GM11168 (cell line): ENCODE data around the gene CIAO3.

ENCODE experiments used
- in situ Hi-C: fragments of 300-500 bp; cut with MboI; formaldehyde crosslinking; loops from one replicate; pipeline ENCODE4 v1.12.0; 2022; ENCODE audit warnings: low sequenced_read_pairs; ENCODE audit not compliant: unreplicated experiment

Gene CIAO3

GRCh38 chr16:740764-741505 is at the start of gene CIAO3:
Gene CIAO3 (minus strand): TSS chr16:740997. CDS start chr16:740985, 12 bp downstream.
- in situ Hi-C loops = no loop called here

- in situ Hi-C loops = no loop called here
These were observed 49.3 kb upstream of the CIAO3 start for GRCh38 chr16:790086-790485.

- in situ Hi-C loops = loop anchor here (5.0 kb wide), 1 partner anchor 77 kb away; no protein-coding TSS in a partner anchor
These were observed 48.5 kb upstream of the CIAO3 start for GRCh38 chr16:789191-789850.

GRCh38 chr16:788399-789126 is 47.8 kb upstream of the CIAO3 start, which contains the start of gene CHTF18:
Gene CHTF18 (plus strand): TSS chr16:788620. CDS start chr16:788685, 65 bp downstream.
- in situ Hi-C loops = loop anchor here (5.0 kb wide), 1 partner anchor 76 kb away; no protein-coding TSS in a partner anchor

DNA sequence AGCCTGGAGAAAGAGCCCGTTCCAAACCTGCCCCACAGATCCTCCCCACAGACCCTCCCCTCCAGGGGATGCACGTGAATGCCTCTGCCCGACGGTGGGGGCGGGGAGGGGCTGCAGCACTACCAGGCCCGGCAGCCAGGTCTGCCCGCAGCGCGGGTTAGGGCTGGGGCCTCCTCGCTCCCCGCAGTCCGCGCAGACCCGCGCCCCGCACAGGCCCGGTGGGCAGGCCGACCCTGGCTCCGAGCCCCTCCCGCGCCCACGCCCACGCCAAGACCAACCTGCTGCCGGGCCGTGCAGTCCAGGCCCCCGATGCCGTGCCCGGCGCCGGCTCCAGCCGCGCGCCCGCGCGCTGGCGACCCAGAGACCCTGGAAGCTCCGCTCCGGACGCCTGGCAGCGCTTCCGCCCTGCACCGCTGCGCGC is 47.2 kb upstream of the CIAO3 start, which contains the start of gene RPUSD1:
Gene RPUSD1 (minus strand): TSS at position 404 of the 421 bp plus-strand sequence. CDS start 644 bp downstream, outside the sequence.
- in situ Hi-C loops = loop anchor here (5.0 kb wide), 1 partner anchor 76 kb away; no protein-coding TSS in a partner anchor

DNA sequence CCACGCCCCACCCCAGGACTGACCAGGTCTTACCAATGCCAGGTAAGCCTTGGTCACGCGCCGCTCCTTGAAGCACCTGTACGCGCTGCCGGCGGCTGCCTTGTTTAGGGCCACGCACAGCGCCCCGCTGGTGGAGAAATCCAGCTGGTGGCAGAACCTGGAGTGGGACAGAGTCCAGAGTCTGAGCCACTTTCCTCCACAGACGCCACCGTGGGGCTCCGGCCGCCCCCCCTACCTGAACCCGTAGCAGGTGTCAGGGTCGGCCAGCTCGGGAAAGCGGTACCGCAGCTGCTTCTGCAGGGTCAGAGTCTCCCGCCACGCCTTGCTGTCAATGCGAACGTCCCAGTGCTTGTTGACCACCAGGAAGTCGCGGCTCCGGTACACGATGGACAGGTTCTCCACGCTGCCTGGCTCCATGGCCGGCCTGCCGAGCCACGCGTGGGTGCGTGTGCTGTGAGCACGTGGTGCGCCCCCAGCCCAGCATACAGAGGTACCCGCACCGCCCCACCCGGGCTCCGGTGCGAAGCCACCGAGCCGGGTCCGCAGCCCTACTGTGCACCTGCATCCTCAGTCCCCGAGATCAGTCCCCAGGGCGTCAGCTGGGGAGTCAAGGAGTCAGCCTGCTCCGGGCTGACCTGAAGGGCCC is 46.6 kb upstream of the CIAO3 start:
- in situ Hi-C loops = loop anchor here (5.0 kb wide), 1 partner anchor 75 kb away; no protein-coding TSS in a partner anchor

DNA sequence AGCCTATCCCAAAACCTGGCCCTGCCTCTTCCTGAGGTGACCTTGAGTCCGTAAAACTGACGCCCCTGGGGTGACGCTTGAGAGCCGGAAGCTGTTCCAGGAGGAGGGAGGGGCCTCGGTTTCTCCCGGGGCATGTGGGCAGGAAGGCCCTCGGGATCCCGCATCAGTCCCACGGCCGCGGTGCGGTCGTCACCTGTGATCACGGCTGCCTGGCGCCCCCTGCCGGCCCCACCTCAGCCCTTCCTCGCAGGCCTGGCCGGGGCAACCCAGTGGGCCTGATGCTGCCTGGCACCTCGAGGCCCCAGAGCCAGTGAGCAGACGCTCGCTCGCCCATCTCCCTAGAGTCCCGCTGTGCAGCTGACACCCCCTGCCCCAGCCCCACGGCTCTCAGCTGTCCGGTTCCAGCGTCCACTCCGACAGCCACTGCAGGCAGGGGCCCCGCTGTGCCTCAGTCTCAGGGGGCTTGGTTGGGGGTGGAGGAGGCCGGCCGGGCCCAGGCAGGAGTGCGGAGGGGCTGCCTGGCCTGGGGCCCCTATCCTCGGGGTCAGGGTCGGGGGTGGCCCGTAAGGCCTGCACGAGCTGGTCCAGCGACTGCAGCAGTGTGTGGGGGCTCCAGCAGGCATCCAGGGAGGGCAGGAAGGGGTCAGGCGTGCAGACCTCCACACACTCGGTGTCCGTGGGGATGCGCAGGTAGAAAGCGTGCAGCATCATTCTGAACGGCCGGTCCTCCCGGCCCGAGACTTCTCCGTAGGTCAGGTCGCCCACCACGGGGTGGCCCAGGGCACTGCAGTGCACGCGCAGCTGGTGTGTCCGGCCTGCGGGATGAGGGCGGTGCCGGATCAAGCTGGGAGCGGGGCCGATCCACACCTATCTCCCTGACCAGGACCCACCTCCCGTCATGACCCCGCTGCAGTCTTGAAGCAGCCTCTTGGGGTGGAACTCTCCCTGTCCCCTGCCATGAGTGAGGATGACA is 45.1 kb upstream of the CIAO3 start:
- in situ Hi-C loops = loop anchor here (5.0 kb wide), 1 partner anchor 74 kb away; no protein-coding TSS in a partner anchor

GRCh38 chr16:784431-784830 is 43.6 kb upstream of the CIAO3 start:
- in situ Hi-C loops = no loop called here

DNA sequence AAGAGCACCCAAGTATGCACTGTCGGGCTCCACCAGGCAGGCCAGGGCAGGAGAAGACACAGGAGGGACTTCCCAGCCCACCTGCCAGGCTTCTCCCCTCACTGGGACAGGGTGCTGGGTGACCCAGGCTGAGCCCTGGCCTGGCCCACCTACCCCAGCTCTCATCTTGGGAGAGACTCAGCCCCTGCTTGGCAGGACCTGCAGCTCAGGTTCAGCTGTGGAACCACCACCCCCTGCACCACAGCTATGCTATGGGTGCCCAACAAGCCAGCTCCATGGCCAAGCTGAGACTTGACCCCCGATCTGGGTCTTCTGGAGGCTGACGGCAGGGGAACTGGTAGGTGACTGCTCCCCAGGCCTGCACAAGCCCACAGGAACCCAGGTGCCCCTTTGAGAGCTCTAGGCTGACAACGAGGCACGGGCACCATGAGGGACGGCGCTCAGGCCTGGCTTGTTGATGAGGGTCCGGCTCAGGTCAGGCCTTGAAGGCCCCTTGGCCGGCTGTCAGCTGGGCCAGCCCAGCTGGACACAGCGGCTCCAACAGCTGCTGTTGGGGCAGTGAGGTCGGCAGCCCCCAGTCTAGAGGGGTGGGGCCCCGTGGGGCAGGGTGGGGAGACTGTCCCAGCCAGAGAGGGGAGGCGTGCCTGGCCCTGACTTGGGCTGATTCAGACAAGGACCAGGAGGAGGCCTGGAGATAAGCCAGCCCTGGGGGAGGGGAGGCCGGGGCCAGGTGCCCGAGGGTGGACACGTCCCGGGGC is 42.8 kb upstream of the CIAO3 start:
- in situ Hi-C loops = no loop called here

DNA sequence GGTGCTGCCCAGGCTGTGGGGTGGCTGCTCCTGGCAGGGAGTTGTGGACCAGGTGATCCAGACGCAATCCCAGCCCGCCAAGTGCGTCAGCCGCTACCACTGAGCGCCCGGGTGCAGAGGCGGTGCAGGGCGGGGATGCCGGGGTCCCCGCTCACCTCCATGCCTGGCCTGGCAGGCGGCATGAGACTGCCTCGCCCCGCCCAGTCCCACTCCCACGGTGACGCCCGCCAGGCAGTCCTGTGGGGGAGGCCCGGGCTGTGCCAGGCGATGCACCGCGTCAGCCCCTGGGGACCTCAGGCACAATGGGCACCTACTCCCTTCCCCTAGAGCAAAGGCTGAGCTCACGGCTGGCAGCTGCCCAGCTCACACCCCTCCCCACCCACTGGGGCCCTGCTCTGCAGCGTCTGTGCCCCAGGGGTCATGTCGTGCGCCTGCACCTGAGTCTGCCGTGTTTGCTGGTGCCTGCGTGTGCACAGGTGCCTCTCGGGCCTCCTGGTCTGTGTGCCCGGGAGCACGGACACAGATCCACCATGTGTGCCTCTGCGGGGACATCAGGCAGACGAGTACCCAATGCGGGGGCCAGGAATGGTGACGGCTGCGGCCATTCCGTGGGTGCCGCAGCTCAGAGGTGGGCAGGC is 42.1 kb upstream of the CIAO3 start:
- in situ Hi-C loops = no loop called here

- in situ Hi-C loops = no loop called here
These were observed 41.5 kb upstream of the CIAO3 start for GRCh38 chr16:782258-782657.

DNA sequence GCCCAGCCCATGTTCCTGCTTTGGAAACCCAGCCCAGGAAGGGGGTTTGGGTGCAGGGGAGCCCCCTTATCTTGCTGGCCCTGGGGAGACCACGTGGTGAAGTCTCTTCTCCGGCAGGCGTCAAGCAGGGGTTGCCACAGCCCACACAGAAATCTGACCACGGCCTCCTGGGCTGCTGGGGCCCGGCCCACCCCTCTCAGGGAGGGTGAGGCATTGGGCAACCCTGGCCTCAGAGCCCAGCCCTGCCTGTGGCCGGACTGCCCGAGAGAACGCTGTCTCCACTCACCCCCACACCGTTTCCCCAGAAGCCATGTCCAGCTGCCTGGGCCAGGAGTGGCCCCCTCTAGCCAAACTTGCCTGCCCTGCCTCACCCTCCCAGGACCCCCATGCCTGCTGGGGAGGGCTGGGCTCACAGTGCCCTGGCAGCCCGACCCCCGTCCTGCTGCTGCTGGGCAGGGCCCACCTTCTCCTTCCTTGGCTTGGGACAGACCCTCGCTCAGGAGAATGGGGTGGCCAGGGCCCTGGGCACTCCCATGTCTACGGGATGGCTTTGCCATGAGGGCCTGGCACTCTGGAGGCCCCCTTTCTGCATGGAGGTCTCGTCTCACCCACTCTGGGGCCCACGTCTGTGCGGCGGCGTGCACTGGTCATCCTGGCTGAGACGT is 40.7 kb upstream of the CIAO3 start:
- in situ Hi-C loops = no loop called here

- in situ Hi-C loops = no loop called here
These were observed 39.5 kb upstream of the CIAO3 start for GRCh38 chr16:780296-780695.

DNA sequence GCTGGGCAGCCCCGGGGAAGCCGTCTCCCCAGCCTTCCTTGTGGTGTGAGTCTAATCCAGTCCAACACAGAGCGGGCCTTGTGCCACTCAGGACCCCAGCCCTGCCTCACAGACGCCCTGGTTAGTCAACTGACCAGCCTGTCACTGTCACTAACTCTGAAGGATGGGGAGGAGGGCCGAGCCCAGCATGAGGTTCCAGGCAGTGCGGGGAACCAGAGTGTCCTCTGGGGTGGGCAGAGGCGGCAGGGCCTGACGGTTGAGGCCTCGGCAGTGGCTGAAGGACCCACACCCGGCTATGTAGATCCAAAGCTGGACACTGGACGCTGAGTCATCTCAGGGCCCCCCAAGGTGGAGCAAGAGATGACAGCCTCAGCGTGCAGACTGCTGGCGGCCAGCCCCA is 38.8 kb upstream of the CIAO3 start:
- in situ Hi-C loops = no loop called here

- in situ Hi-C loops = no loop called here
These were observed 38.2 kb upstream of the CIAO3 start for GRCh38 chr16:778909-779527.

- in situ Hi-C loops = no loop called here
These were observed 37.6 kb upstream of the CIAO3 start for GRCh38 chr16:778447-778846.

DNA sequence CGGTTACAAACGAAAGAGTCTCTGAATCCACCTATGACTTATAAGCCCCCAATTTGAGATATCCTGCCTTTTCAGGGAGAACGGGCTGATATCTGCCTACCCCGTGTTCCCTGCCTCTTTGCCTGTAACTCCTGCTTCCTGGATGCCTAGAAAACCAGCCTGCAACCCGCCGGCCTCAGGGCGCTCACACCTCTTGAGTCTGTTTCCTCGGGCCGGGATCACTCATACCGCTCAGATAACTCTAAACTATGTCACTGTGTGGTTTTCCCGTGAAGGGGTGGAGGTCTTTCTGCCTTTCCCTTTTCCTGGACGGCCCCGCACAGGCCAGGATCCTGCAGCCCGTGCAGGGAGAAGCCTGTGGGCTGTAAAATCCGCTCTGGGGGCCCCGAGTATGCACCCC is 37.0 kb upstream of the CIAO3 start:
- in situ Hi-C loops = no loop called here
